Activated CD8-positive, alpha-beta T cell treated with anti-CD3 and anti-CD28 coated beads for 36 hours (primary cell): Measurements from ENCODE around the gene UBE3B. TPM values are rescaled to one million over a fixed set of nuclear protein-coding genes. Genes with fewer than 3 reads are reported as not detected.

Source experiments
- ATAC-seq: fragments of 200-7000 bp; cut with Tn5 transposase; one replicate; pipeline ENCODE4 v1.10.0; 2021; ENCODE audit warnings: mild to moderate bottlenecking, moderate library complexity
- CTCF ChIA-PET: fragments of 350-600 bp; sonication (Branson Sonifier 250); formaldehyde crosslinking; loops from one replicate; lab custom pipeline; 2021; ENCODE audit warnings: antibody characterized with exemption; lab: Charles Lee
- POLR2A ChIA-PET: fragments of 350-600 bp; sonication (Branson Sonifier 250); formaldehyde crosslinking; loops from one replicate; lab custom pipeline; 2021; ENCODE audit warnings: antibody characterized with exemption; lab: Charles Lee
- DNase-seq: peaks from one replicate; pipeline ENCODE4 v3.0.0-alpha.2; 2020
- H3K27ac Mint-ChIP-seq: one replicate; pipeline ENCODE4 v1.8.0; 2021; ENCODE audit warnings: mild to moderate bottlenecking, mixed read lengths
- H3K27me3 Mint-ChIP-seq: one replicate; pipeline ENCODE4 v1.8.0; 2021; ENCODE audit warnings: mixed read lengths
- H3K36me3 Mint-ChIP-seq: one replicate; pipeline ENCODE4 v1.8.0; 2021; ENCODE audit warnings: low read depth, mixed read lengths
- H3K4me1 Mint-ChIP-seq: one replicate; pipeline ENCODE4 v1.8.0; 2021; ENCODE audit warnings: low read depth, mixed read lengths
- H3K4me3 Mint-ChIP-seq: one replicate; pipeline ENCODE4 v1.8.0; 2021; ENCODE audit warnings: mild to moderate bottlenecking, moderate library complexity, mixed read lengths
- H3K9me3 Mint-ChIP-seq: one replicate; pipeline ENCODE4 v1.8.0; 2021; ENCODE audit warnings: mixed read lengths
- intact Hi-C: fragments of 100-400 bp; cut with micrococcal nuclease; formaldehyde crosslinking; loops from one replicate; pipeline ENCODE4 v1.10.0; 2022
- total RNA-seq, 2 experiments: library from RNA; stranded (reverse); gene quantifications; one replicate each; pipeline ENCODE4 v1.2.3, GENCODE V29; 2021
- TF ChIP-seq, protein P1 (sequence below): fragments of 200-600 bp; IDR thresholded peaks from one replicate; pipeline ENCODE4 v1.8.0; 2022; ENCODE audit warnings: antibody characterized with exemption, mild to moderate bottlenecking

The UBE3B gene
- total RNA-seq, 2 experiments from 2014 or later = 22.5 to 24.9 TPM

DNA sequence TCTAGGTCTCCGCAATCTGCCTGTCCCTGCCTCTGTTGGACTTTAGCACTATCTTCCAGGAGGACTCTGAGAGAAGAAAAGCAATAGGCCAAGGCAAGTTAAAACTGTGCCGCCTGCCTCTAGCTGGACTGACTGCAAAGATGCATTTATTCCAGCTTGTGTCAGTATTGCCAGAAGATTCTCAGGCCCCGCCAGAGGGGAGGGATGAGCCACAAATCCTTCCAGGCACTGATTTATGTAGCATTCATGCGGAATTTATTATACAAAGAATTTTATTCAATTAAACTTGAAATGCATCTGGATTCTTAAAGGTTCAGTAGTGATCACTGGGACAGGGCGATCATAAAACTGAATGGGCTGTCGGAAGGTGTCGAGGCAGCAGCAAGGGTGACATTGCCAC is 76.0 kb downstream of the UBE3B start:
- TF ChIP-seq, protein P1, sequence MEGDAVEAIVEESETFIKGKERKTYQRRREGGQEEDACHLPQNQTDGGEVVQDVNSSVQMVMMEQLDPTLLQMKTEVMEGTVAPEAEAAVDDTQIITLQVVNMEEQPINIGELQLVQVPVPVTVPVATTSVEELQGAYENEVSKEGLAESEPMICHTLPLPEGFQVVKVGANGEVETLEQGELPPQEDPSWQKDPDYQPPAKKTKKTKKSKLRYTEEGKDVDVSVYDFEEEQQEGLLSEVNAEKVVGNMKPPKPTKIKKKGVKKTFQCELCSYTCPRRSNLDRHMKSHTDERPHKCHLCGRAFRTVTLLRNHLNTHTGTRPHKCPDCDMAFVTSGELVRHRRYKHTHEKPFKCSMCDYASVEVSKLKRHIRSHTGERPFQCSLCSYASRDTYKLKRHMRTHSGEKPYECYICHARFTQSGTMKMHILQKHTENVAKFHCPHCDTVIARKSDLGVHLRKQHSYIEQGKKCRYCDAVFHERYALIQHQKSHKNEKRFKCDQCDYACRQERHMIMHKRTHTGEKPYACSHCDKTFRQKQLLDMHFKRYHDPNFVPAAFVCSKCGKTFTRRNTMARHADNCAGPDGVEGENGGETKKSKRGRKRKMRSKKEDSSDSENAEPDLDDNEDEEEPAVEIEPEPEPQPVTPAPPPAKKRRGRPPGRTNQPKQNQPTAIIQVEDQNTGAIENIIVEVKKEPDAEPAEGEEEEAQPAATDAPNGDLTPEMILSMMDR = no peak
- Mint-ChIP-seq H3K9me3 (no peaks in the 10 kb centered on the region), H3K36me3 (no peaks in the 10 kb centered on the region), H3K4me3 (no peak overlapping the region), H3K27ac (no peak overlapping the region), H3K27me3 (no peaks in the 10 kb centered on the region), H3K4me1 (no peaks in the 10 kb centered on the region)
- CTCF ChIA-PET = interaction anchor here (1.7 kb wide), 1 partner anchor 44 kb away, joined by 6 read pairs; no protein-coding TSS in a partner anchor
- intact Hi-C loops = no loop called here
- no peak for ATAC-seq
- no peak for DNase-seq
- POLR2A ChIA-PET = no interaction called here

DNA sequence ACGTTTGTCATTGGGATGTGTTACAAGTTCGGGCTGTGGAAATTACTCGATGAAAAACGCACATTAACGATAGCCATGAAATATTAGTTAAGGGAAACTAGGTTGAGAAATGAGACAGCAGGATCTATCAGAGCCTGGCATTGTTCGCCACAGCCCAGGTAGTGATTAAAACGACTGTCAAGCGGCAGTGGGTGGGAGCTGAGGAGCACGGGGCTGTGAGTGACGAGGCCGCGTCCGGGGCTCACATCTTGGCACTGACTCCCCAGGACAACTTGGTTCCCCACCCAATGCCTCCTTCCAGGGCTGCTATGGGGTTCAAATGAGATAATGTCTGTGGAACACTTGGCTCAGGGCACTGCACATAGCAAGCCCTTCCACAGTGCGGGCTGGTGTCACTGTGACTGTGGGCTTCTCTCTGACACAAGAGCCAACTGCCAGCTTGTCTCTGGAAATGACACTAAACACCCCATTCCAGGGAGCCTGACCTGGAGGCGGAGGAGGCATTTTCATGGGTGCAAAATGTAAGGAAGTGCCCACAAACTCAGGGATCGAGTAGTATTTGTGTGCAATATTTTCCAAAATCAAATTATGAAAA is 76.6 kb downstream of the UBE3B start:
- intact Hi-C loops = no loop called here
- no peak overlapping the region for H3K4me3 Mint-ChIP-seq
- H3K27me3 Mint-ChIP-seq = no peaks in the 10 kb centered on the region
- no peaks in the 10 kb centered on the region for H3K36me3 Mint-ChIP-seq
- ATAC-seq = no peak
- no peak for DNase-seq
- POLR2A ChIA-PET = no interaction called here
- CTCF ChIA-PET = interaction anchor here (1.7 kb wide), 1 partner anchor 44 kb away, joined by 6 read pairs; no protein-coding TSS in a partner anchor
- H3K4me1 Mint-ChIP-seq = no peaks in the 10 kb centered on the region
- no peaks in the 10 kb centered on the region for H3K9me3 Mint-ChIP-seq
- TF ChIP-seq, protein P1 = no peak
- no peak overlapping the region for H3K27ac Mint-ChIP-seq

GRCh38 chr12:109554761-109555160 is 77.3 kb downstream of the UBE3B start:
- intact Hi-C loops = no loop called here
- no peaks in the 10 kb centered on the region for H3K9me3 Mint-ChIP-seq
- ATAC-seq (no peak), DNase-seq (no peak)
- no peak overlapping the region for H3K4me3 Mint-ChIP-seq
- H3K27me3 Mint-ChIP-seq = no peaks in the 10 kb centered on the region
- H3K27ac Mint-ChIP-seq = no peak overlapping the region
- POLR2A ChIA-PET = interaction anchor here (0.6 kb wide), 1 partner anchor 182 kb away, joined by 5 read pairs; no protein-coding TSS in a partner anchor
- CTCF ChIA-PET = no interaction called here
- no peaks in the 10 kb centered on the region for H3K36me3 Mint-ChIP-seq
- TF ChIP-seq, protein P1 = no peak
- H3K4me1 Mint-ChIP-seq = no peaks in the 10 kb centered on the region

DNA sequence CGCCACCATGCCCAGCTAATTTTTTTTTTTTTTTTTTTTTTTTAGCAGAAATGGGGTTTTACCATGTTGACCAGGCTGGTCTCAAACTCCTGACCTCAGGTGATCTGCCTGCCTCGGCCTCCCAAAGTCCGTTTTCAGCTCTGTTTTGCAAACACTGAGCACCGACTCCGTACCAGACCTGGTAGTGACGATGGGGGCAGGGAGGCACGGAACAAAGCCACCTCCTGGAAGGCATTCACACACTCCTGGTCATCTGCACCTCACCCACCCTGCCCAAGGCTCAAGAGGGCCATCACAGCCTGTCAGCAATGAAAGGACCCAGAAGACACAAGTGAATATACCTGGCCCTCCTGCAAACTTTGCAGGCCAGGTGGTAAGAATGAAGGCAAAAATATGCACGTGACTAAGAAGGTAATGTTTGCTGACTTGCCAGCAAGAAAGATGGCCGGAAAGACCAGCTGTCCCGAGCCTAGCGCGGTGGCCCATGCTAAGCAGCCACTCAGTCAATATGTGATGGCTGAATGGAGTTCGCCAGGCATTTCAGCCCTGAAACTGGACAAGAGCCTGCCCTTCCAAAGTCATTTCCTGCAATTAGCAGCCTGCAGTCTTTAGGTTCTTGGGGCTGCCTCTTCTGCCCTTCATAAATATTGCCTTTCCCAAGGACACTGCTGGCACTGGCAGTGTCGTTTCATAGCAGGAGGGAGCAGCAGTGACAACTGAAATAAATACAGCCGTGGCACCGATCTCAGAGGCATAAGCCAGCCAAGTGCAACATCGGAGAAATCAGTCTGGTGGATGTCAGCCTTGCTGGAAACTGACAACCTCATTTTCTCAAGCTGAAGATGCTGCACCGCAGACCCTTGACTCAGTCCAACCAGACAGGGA is 78.2 kb downstream of the UBE3B start:
- intact Hi-C loops = no loop called here
- Mint-ChIP-seq H3K27ac (no peak overlapping the region), H3K27me3 (no peaks in the 10 kb centered on the region), H3K4me1 (no peaks in the 10 kb centered on the region), H3K9me3 (no peaks in the 10 kb centered on the region), H3K4me3 (no peak overlapping the region), H3K36me3 (no peaks in the 10 kb centered on the region)
- DNase-seq (no peak), ATAC-seq (no peak)
- ChIA-PET POLR2A (interaction anchor here (1.1 kb wide), 1 partner anchor 83 kb away, joined by 3 read pairs; no protein-coding TSS in a partner anchor), CTCF (interaction anchor here (1.0 kb wide), 1 partner anchor 42 kb away, joined by 3 read pairs; no protein-coding TSS in a partner anchor)
- TF ChIP-seq, protein P1 = no peak
